DMS 273 (cell line): Measurements from ENCODE around the gene CLSTN2.

Experiments
- DNase-seq: peaks from one replicate; lab custom pipeline; 2025; ENCODE audit not compliant: unreplicated experiment; lab: John Stamatoyannopoulos, UW

CLSTN2 gene

DNA sequence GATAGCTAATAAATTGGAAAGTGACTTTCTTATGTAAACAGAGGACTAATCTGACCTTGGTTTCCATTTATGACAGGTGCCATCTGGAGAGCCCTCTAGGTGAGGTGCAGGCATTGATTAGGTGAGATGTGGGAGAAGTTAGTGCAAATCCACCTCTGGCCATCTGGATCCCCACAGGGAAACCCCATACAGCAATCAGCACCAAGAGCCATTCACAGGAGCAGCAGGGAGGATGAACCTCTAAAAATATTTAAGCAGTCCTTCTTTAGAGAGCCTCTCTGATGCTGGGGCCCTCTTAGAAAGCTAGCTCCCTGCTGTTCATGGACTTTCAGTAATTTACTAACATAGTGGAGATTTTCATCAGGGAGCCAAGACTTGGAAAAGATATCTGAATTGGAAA, 69.3 kb downstream of the CLSTN2 start:
- no peak for DNase-seq

DNA sequence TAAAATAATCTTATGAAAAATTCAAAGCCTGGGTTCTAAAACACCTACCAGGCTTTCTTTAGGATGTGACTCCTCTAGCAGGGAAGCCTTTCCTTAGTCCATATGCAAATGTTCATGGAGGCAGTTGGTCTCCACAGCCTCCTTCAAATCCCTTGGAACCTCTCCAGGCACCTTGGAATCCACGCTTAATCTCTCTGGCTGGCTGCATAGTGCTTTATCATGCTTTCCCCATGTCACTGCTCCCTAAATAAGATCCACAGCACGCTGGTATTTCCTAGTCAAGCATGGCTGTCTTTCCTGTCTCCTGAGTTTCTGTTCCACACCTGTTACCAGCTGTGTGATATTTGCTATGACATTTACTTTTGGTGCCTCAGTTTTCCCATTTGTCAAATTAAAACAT, 71.3 kb downstream of the CLSTN2 start:
- peak; percentile 51 for DNase-seq

DNA sequence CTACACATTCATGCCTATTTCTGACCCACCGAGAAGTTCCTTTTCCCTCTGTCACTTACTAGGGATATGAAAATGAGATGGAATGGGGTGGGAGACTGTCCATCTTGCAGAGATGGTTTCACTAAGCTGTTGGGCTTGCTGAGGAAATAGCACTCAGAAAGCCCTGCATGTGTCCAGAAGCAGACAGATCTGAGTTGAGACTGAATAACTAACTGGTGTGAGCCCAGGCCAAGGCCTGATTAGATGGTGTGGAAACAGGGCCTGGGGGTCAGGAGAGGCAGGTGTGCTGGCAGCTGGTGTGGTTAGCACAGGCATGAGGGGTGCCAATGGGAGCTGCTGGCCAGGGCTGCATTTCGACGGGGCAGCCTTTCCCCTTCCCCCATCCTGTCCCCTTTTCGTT, 72.1 kb downstream of the CLSTN2 start:
- DNase-seq: peak; percentile 47

DNA sequence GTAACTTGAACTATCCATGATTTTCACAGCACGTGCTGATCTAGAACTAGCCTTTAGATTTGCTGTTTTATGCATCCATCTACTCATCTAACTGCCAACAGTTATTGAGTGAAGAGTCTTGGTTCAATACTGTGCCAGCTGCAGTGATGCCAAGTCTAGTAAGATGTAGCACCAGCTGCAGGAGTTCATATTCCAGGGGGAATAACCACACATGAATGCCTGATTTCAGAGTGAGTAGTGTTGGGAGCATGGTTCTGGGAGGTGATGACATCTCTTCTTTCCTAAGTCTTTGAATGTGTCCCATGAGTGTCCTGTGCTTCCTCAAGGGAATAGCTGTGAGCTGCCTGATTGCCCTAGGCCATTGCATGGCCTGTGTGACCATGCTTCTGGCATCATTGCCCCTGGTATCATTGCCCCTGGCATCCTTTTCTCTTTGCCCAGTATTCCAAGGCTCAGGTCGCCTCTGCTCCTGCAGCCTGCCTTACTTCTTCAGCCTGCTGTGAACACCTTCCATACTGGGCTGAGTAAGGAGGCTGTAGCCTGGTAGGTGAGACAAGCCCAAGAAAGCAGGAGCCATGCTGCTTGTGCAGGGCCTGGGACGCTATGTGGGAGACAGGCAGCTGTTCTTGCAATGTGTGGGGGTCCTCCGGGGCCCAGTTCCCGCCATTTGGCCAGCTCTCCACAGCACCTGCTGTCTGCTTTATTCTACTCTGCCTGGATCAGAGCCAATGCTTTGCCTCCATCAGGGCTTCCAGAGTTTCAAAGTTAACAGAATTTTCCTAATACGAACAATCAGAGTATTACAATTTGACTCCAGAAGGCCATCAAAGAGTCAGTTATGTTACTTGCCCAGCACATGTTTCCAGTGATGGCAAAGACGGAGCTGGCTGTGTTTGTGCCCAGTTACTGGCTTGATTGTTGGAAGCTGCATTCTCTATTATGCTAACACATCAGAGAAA, 73.2 kb downstream of the CLSTN2 start:
- DNase-seq: peak; percentile 81

DNA sequence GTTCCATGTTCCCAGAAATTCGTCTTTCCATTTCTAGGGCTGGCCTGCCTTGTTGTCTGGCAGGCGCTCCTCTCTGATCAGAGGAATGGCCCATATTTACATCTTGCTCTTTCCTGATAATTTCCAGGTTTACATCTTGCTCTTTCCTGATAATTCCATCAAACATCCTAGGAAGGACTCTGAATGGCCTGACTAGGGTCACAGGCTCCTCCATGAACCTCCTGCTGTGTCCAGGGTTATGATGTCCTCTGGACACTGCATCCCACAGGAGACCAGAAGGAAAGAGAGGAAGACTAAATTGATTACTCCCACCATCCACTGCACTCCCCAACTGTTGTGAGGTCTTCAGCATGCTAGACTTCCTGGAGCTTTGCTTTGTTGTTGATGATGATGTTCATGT, 75.4 kb downstream of the CLSTN2 start:
- DNase-seq: no peak

DNA sequence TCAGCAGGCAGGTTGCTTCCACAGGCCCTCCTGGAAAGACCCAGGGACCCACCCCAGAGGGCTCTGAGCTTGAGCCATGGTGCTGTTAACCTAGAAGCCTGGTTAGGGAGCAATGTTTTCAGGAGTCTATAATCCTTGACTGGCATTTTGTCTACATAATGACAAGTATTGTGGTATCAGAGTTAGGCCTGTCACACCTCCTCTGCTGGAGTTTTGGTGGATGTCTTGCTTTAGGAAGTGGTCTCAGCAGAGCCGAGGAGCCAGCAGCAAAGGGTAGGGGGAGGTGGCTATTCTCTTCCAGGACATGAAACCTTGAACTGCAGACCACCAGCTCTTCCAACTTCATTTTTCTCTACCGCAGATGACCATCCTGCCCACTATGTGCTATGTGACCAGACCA, 76.1 kb downstream of the CLSTN2 start:
- DNase-seq: no peak

DNA sequence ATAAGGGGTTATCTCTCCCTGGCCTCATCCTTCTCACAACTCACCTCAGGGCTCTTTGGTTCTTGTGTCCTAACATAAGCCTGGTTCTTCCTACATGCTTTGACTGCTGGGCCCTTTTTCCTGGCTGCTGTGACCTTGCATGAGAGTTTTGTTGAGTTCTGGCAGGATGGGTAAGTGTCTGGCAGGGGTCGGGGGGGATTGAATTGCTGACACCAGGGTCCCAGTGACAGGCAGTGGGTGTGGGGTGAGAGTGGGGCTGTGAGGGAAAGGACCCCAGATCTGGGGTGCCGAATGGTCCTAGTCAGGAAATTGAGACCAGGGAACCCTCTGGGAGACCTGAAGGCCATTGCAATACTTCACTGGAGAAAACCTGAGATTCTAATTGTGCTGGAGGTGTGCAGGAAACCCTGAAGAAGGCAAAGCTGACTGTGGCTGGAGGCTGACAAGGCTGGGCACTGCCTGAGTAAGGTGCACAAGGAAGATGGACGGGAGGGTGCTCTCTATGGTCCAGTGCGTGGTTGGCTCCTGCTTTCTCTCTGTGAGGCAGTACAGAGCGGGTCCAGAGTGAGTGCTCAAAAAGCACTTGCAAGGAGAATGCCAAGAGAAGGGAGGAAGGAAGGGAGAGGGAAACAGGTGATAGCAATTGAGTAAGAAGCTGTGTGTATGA, 76.8 kb downstream of the CLSTN2 start:
- no peak for DNase-seq

DNA sequence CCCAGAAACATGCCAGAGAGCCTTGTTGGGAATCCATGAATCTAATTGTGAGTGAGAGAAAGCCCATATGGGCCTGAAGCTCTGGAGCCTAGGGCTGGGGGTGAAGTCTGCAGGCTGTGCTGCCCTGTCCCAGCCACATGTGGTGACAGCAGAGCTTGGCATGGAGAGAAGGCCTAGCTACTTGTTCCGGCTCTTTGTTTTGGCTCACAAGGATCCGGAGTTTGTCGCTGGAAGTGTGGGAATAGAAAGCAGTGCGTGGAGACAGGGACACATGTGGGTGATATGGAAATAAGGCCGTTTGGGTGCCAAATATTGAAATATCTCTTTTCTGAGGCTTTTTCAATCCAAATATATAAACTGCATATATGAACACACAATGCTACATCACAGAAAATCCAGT, 78.2 kb downstream of the CLSTN2 start:
- DNase-seq: no peak

DNA sequence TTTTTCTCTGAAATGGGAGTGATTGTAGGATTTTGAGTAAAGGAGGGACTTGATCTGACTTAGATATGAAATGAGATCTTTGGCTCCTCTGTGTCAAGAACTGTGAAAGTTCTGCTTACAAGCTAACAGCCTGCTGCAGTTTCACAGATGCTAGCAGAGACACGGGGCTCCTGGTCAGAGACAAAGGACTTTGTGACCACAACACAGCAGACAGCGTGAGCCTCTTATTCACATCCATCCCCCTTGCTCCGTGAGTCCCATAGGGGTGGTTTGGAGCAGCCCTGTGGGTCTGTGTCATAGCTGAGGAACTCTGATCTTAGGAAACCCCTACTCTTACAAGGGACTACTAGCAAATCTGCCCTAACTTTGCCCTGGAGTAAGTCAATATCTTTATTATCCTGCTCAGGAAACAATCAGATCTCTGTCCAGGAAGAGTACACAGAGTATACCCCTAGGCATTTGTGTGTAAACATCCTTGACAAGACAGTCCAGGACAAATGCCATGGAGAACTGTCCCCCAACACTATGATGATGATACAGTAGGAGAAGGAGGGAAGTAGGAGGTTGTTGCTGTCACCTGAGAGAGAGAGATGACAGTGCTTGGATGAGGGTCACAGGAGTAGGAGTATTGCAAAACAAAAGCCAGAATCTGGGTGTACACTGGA, 80.0 kb downstream of the CLSTN2 start:
- DNase-seq: no peak

DNA sequence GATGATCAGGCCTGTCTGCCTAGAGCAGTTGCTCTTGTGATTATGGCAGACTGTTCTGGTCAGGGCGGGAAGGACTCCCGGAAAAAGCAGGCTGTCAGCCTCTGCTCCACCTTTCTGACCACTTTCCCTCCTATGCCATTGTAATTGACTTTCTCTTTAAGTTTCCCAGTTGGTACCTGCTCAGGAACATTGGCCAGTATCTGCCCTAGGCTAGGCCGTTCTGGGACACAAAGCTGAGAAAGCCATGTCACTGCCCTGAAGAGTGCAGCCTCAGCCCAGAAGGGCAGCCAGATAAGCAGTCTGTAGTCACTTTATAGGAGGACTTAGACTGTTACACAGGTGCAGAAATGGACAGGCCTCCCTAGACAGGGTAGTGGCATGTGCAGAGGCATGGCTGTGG, 80.8 kb downstream of the CLSTN2 start:
- no peak for DNase-seq

DNA sequence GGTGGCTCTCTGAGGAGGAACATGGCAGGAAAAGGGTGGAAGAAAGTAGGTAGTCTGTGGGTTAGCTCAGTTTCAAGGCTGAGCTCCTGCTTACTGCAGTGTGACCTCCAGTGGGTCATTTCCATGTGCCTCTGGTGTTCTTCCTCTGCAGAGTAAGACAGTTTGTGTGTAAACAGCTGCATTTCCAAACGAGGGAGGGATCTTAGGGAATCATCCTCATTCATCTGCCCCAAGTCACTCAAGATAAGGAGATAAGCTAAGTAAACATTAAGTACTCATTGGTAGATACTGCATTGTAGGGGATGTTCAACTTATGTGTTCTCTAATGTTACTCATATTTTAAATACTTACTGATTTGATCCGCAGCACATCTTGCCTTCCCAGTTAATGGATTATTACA, 83.6 kb downstream of the CLSTN2 start:
- DNase-seq: no peak

DNA sequence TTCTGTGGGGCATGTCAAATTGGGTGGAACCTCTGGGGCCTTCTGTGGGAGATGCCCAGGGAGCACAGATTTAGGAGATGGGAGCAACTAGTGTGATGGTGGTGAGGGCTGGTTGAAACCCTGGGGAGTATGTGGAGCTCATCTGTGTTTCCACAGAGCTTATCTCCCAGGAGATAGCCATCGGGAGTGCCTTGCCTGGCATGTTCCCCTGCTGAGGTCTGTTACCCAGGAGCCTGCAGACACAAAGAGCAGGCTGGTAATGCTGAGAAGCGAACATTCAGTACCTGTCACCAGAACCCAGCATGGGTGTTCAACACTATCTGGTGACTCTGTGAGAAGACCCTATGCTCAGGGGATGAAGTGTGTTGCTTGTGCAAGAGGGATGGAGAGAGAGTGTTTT, 85.0 kb downstream of the CLSTN2 start:
- DNase-seq: no peak

DNA sequence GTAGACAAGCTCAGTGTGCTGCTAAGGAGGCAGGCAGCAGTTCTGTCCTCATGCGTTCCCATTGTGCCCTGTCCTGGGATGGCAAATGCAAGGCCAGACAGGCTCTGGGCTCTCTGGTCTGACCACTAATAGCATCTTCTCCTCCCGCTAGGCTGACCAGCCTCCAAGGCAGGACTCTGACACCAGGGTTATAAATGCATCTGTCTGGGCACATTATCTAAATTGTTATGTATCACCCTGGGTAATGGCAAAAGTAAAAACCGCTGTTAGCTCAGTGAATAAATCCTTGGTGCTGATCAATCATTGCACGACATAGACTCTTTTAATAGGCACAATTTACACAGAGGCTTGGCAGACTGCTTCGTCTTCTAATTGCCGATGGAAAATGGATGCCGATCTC, 85.6 kb downstream of the CLSTN2 start:
- no peak for DNase-seq

DNA sequence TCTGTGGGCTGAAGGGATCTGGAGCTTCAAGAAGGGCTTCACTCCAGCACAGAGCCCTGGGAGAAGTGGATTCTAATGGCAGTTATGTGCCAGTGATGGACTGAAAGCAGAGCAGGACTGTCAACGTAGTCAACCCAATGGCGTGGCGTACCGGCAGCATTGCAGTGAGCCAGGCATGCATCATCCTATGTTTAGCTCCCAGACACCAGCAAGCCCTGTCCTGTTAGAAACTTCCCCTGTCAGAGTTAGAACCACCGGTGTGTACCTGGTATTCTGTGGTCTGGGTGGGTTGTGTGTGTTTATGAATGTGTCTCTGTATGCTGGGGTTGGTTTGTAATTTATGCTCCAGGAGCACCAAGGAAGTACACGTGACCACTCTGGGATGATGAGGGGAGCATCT, 86.3 kb downstream of the CLSTN2 start:
- DNase-seq: no peak

DNA sequence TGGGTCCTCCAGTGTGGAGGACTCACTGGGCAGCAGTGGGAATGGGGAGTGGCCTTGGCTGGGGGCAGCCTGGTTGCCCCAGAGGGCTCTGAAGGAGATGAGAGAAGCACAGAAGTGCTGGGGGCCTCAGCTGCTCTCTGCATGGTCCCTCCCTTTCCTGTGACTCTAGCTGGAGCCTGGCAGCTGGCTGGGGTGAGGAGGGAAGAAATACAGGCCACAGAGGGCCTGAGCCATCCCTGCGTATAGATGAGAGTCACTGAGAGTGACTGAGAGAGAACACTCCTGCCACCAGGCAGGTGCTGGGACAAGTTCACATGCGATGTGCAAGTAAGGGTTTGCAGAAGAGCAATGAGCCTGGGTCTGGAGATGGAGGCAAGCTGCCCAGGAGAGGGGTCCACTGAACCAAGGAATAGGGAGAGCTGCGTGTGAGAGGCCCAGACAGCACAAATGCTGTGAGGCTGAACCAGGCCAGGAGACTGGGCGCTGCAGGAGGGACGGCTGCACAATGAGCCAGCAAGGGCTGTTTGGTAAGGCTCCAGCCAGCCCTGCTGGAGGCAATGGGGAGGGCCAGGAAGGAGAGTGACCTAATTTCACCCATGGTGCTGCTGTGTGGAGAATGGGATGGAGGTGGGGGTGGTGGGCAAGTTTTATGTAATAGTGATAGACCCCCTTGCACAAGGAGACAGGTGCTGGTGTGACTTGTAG, 87.2 kb downstream of the CLSTN2 start:
- peak; percentile 70 for DNase-seq

DNA sequence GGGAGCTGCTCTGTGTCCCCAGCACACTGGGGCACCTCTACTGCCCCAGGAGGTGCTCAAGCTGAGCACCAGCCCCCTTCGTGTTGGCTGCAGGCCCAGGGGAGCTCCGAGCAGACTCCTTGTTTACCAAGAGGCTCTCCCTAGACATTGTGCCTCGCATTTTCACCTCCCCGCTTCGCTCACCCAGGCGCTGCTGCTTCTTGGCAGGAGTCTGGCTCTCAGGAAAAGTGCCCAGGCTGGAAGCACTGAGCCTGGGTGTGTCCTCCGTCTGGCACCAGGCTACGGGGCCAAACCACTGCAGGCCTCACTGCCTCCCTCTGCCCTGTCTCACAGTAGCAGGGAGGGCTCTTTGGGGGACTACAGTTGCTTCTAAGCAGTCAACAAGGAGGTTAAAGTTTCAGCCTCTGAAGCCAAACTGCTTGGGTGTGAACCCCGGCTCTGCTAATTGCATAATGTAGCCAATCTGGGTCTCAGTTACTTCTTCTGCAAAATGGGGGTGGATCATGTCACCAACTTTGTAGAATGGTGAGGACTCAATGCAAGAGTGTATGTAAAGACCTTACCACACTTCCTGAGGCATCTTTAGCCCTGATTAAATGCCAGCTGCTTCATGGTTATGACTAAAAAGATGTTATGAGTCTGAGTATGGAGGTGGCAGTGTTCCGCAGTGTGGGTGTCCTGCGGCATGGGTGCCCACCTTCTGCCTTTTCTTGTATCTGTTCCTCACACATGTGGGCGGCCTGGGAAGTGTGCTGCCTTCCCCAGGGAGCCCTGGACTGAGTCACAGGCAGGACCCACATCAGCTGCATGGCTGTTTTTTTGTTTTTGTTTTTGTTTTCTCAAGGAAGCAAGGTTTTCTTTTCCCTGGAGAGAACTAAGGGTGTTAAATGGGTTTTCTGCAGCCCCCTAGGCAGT, 88.9 kb downstream of the CLSTN2 start:
- DNase-seq: peak; percentile 85

DNA sequence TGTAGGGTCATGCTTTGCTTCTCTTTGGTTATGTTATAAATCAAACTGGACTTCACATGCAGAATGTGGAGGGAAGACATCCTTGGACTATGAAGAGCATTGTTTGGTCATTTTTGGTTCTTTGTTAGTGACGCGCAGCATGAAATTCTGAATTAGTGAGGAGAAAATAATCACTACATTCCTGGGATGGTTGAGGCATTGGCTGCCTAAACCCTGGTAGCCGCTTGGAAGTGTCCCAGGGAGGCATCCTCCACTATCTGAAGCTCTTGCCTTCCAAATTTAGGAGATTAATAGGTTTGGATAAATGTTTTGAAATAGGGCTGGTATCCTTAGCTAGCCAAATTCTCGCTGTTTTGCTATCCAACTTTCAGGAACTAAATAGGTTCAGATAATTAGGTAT, 96.2 kb downstream of the CLSTN2 start:
- DNase-seq: no peak

DNA sequence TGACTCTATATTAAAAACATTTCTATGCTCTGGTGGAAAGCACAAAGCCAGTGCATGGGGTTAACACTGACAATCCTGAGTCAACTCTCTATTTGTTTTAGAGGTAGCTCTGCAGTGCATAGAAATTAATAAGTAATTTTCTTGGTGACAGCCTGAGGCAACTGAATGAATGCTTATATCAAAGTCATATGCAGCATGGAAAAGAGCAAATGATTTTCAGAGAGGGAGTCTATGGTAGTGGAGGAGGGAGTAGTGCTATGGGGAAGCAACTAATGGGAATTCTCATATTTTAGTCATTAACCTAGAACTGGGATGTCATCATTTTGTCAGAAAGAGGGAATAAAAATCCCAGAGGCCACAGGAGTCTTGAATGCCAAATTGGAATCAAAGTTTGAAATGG, 99.1 kb downstream of the CLSTN2 start:
- no peak for DNase-seq

DNA sequence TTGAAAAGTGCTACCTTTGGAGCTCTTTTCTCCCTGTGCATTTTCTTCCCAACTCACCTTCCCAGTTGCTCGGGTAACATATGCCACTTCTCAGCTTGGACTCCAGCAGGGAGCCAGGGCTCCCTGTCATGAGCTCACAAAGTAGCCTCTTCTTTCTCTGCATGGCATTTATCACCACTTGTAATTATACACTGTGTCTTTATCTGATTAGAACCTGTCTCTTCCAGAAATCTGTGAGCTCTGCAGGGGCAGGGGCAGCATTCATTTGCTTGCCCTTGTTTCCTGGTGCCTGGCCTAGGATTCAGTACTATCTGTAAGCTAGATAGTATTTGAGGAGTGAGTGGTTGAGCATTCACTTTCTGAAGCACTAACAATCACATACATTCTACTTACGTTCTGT, 100.9 kb downstream of the CLSTN2 start:
- DNase-seq: peak; percentile 62

DNA sequence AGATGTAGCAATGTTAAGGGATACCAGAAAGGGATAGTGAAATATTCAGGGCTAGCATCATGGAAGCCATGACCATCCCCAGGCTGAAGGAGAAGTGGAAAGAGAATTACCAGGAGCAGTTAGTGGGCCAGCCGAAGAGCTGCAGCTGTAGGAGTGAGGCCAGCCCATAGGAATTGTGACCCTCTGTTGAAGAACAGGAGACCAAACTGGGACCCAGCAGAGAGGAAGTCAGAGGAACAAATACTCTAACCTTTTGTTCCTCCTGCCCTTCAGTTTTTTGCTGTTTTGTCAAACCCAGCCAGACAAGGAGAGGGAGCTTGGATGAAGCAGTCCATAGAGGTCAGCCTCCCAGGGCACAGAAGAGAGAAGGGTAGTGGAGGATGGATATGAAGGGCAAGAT, 115.4 kb downstream of the CLSTN2 start:
- DNase-seq: no peak
